Measurements from ENCODE around the gene SLC8A1.

DNA sequence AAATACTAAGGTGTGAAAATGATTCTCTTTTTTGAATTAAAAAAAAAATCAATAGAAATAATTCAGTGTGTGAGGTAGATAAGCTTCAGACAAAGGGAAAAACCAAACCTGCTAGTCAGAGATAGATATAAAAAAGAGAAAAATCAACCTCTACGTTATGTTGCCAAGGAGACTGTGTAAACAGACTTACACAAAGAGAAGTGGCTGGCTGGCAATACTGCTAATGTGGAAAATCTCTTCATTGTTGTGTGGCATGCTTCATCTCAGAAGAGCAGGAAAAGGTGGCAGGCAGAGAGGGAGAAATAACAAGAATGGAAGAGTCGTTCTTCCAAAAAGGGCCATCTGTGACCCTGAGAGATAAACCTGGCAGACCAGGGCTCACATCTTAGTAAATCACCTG, 200.8 kb downstream of the SLC8A1 start:
- TF ChIP-seq ZBTB7B (CRISPR knock-in tag; IDR thresholded peaks at IDR 0.05) (no peak), ARID3A (IDR thresholded peaks at IDR 0.05; ENCODE audit: low read depth, low read length) (no peak), JUN (CRISPR knock-in tag; IDR thresholded peaks at IDR 0.05) (no peak), NCOA2 (CRISPR knock-in tag; IDR thresholded peaks at IDR 0.05) (no peak), CHD2 (IDR thresholded peaks at IDR 0.05; ENCODE audit: low read depth, low read length) (no peak), SETDB1 (CRISPR knock-in tag; IDR thresholded peaks at IDR 0.05; ENCODE audit: borderline replicate concordance) (no peak), RERE (CRISPR knock-in tag; IDR thresholded peaks at IDR 0.05; ENCODE audit: low read depth) (no peak), ZIK1 (CRISPR knock-in tag; IDR thresholded peaks at IDR 0.05; ENCODE audit: borderline replicate concordance, low read depth) (no peak), MXI1 (IDR thresholded peaks at IDR 0.05; ENCODE audit: borderline replicate concordance, low read depth, low read length) (no peak), ZMYM2 (CRISPR knock-in tag; IDR thresholded peaks at IDR 0.05) (no peak), ZNF263 (CRISPR knock-in tag; IDR thresholded peaks at IDR 0.05) (no peak)
- TF ChIP-seq, protein P1, sequence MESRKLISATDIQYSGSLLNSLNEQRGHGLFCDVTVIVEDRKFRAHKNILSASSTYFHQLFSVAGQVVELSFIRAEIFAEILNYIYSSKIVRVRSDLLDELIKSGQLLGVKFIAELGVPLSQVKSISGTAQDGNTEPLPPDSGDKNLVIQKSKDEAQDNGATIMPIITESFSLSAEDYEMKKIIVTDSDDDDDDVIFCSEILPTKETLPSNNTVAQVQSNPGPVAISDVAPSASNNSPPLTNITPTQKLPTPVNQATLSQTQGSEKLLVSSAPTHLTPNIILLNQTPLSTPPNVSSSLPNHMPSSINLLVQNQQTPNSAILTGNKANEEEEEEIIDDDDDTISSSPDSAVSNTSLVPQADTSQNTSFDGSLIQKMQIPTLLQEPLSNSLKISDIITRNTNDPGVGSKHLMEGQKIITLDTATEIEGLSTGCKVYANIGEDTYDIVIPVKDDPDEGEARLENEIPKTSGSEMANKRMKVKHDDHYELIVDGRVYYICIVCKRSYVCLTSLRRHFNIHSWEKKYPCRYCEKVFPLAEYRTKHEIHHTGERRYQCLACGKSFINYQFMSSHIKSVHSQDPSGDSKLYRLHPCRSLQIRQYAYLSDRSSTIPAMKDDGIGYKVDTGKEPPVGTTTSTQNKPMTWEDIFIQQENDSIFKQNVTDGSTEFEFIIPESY (CRISPR knock-in tag; IDR thresholded peaks at IDR 0.05), result no peak
- TF ChIP-seq, protein P2, sequence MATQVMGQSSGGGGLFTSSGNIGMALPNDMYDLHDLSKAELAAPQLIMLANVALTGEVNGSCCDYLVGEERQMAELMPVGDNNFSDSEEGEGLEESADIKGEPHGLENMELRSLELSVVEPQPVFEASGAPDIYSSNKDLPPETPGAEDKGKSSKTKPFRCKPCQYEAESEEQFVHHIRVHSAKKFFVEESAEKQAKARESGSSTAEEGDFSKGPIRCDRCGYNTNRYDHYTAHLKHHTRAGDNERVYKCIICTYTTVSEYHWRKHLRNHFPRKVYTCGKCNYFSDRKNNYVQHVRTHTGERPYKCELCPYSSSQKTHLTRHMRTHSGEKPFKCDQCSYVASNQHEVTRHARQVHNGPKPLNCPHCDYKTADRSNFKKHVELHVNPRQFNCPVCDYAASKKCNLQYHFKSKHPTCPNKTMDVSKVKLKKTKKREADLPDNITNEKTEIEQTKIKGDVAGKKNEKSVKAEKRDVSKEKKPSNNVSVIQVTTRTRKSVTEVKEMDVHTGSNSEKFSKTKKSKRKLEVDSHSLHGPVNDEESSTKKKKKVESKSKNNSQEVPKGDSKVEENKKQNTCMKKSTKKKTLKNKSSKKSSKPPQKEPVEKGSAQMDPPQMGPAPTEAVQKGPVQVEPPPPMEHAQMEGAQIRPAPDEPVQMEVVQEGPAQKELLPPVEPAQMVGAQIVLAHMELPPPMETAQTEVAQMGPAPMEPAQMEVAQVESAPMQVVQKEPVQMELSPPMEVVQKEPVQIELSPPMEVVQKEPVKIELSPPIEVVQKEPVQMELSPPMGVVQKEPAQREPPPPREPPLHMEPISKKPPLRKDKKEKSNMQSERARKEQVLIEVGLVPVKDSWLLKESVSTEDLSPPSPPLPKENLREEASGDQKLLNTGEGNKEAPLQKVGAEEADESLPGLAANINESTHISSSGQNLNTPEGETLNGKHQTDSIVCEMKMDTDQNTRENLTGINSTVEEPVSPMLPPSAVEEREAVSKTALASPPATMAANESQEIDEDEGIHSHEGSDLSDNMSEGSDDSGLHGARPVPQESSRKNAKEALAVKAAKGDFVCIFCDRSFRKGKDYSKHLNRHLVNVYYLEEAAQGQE (IDR thresholded peaks at IDR 0.05; ENCODE audit: borderline replicate concordance in 1 of 2, low read depth in 1 of 2, low read length in 2 of 2), result no peak
